ENCODE measurements around the gene MEGF6.

The MEGF6 gene

GRCh38 chr1:3516481-3516869, 94.8 kb downstream of the MEGF6 start:
- ChIA-PET CTCF (interaction anchor here (1.3 kb wide), 1 partner anchor 63 kb away, joined by 4 read pairs; no protein-coding TSS in a partner anchor), POLR2A (no interaction called here)

GRCh38 chr1:3515774-3516480, 95.4 kb downstream of the MEGF6 start:
- no peak for TF ChIP-seq CTCF (IDR thresholded peaks at IDR 0.05; ENCODE audit: control extremely low read depth, extremely low read depth, low read depth, missing control alignments)
- ChIA-PET CTCF (interaction anchor here (1.3 kb wide), 1 partner anchor 63 kb away, joined by 4 read pairs; no protein-coding TSS in a partner anchor), POLR2A (no interaction called here)
- no peak for DNase-seq (ENCODE audit: extremely low spot score)

More at GRCh38 chr1:3516481-3516869, 94.8 kb downstream of the MEGF6 start:
- TF ChIP-seq CTCF (IDR thresholded peaks at IDR 0.05; ENCODE audit: control extremely low read depth, extremely low read depth, low read depth, missing control alignments), result no peak
- DNase-seq (ENCODE audit: extremely low spot score), result no peak

GRCh38 chr1:3515272-3515671, 96.0 kb downstream of the MEGF6 start:
- ChIA-PET POLR2A (no interaction called here), CTCF (interaction anchor here (1.3 kb wide), 1 partner anchor 62 kb away, joined by 4 read pairs; no protein-coding TSS in a partner anchor)
- TF ChIP-seq CTCF (IDR thresholded peaks at IDR 0.05; ENCODE audit: control extremely low read depth, extremely low read depth, low read depth, missing control alignments), result no peak
- DNase-seq (ENCODE audit: extremely low spot score), result no peak

GRCh38 chr1:3514404-3514803, 96.9 kb downstream of the MEGF6 start:
- TF ChIP-seq CTCF (IDR thresholded peaks at IDR 0.05; ENCODE audit: control extremely low read depth, extremely low read depth, low read depth, missing control alignments), result no peak
- no peak for DNase-seq (ENCODE audit: extremely low spot score)
- ChIA-PET CTCF (no interaction called here), POLR2A (no interaction called here)

GRCh38 chr1:3511856-3512255, 99.5 kb downstream of the MEGF6 start:
- TF ChIP-seq CTCF (IDR thresholded peaks at IDR 0.05; ENCODE audit: control extremely low read depth, extremely low read depth, low read depth, missing control alignments), result no peak
- ChIA-PET POLR2A (no interaction called here), CTCF (no interaction called here)
- no peak for DNase-seq (ENCODE audit: extremely low spot score)

- TF ChIP-seq CTCF (IDR thresholded peaks at IDR 0.05; ENCODE audit: control extremely low read depth, extremely low read depth, low read depth, missing control alignments), result no peak
- ChIA-PET CTCF (no interaction called here), POLR2A (no interaction called here)
- DNase-seq (ENCODE audit: extremely low spot score), result no peak
Observed at GRCh38 chr1:3511306-3511705, 100.0 kb downstream of the MEGF6 start.
